MM.1S (cell line): ENCODE measurements around the gene CROCC2.

Experiments
- DNase-seq: peaks from one replicate; pipeline ENCODE4 v3.0.0-alpha.2; 2015
- H2AFZ ChIP-seq: fragments of 300-600 bp; sonication (generic); 2 replicates; pipeline ENCODE4 v1.6.0; 2016; ENCODE audit warnings: antibody characterized with exemption, low read length
- H3F3A ChIP-seq: fragments of 300-600 bp; sonication (generic); 2 replicates; pipeline ENCODE4 v1.6.1; 2016; ENCODE audit warnings: mild to moderate bottlenecking, antibody characterized with exemption, low read length, moderate library complexity, mixed read lengths; ENCODE audit not compliant: insufficient read depth
- H3K27ac ChIP-seq: fragments of 300-600 bp; sonication (generic); 2 replicates; pipeline ENCODE4 v1.5.1; 2016; ENCODE audit warnings: mild to moderate bottlenecking, low read length
- H3K27me3 ChIP-seq: fragments of 300-600 bp; sonication (generic); replicated peaks from 2 replicates; pipeline ENCODE4 v1.6.0; 2016; ENCODE audit warnings: low read length; ENCODE audit not compliant: insufficient read depth
- H3K36me3 ChIP-seq: fragments of 300-600 bp; sonication (generic); replicated peaks from 2 replicates; pipeline ENCODE4 v1.6.1; 2016; ENCODE audit warnings: mild to moderate bottlenecking, low read length, mixed read lengths; ENCODE audit not compliant: insufficient read depth
- H3K4me1 ChIP-seq: fragments of 300-600 bp; sonication (generic); 2 replicates; pipeline ENCODE4 v1.6.1; 2016; ENCODE audit warnings: low read length, mixed read lengths
- H3K4me2 ChIP-seq: fragments of 300-600 bp; sonication (generic); 2 replicates; pipeline ENCODE4 v1.6.0; 2016; ENCODE audit warnings: low read depth, low read length
- H3K4me3 ChIP-seq: fragments of 300-600 bp; sonication (generic); 2 replicates; pipeline ENCODE4 v1.5.1; 2016; ENCODE audit warnings: low read length, mixed read lengths
- H3K79me2 ChIP-seq: fragments of 300-600 bp; sonication (generic); 2 replicates; pipeline ENCODE4 v1.6.1; 2016; ENCODE audit warnings: mixed run types, low read length, mixed read lengths
- H3K9ac ChIP-seq: fragments of 300-600 bp; sonication (generic); 2 replicates; pipeline ENCODE4 v1.6.1; 2016; ENCODE audit warnings: low read length, mixed read lengths
- H3K9me2 ChIP-seq: fragments of 300-600 bp; sonication (generic); replicated peaks from 2 replicates; pipeline ENCODE4 v1.6.1; 2016; ENCODE audit warnings: mild to moderate bottlenecking, low read length, mixed read lengths; ENCODE audit not compliant: insufficient read depth
- H3K9me3 ChIP-seq: fragments of 300-600 bp; sonication (generic); replicated peaks from 2 replicates; pipeline ENCODE4 v1.6.1; 2016; ENCODE audit warnings: mild to moderate bottlenecking, low read length, mixed read lengths; ENCODE audit not compliant: insufficient read depth
- H4K20me1 ChIP-seq: fragments of 300-600 bp; sonication (generic); 2 replicates; pipeline ENCODE4 v1.6.1; 2016; ENCODE audit warnings: mild to moderate bottlenecking, low read length, moderate library complexity, mixed read lengths; ENCODE audit not compliant: insufficient read depth
- CTCF ChIP-seq: fragments of 300-600 bp; sonication (generic); IDR thresholded peaks from 2 replicates; pipeline ENCODE4 v1.5.1; 2016; ENCODE audit warnings: antibody characterized with exemption, low read length, mixed read lengths
- EZH2 ChIP-seq: fragments of 300-600 bp; sonication (generic); optimal IDR thresholded peaks from 2 replicates; pipeline ENCODE3; 2017; ENCODE audit warnings: low read depth, mild to moderate bottlenecking, antibody characterized with exemption, low read length, mixed read lengths
- EZH2phosphoT487 ChIP-seq: fragments of 300-600 bp; sonication (generic); IDR thresholded peaks from 2 replicates; pipeline ENCODE4 v1.6.1; 2018; ENCODE audit warnings: antibody characterized with exemption, low read length

CROCC2 gene

GRCh38 chr2:240919786-240920782, 13.9 kb downstream of the CROCC2 start:
- Histone ChIP-seq H3K9me2 (no peaks in the 10 kb centered on the region), H3K4me3 (no peak overlapping the region), H3K4me2 (no peak overlapping the region), H3K9me3 (no peaks in the 10 kb centered on the region), H3K36me3 (no peaks in the 10 kb centered on the region), H3K27ac (no peak overlapping the region), H3F3A (no peaks in the 10 kb centered on the region), H3K4me1 (no peaks in the 10 kb centered on the region), H3K79me2 (no peaks in the 10 kb centered on the region), H4K20me1 (no peaks in the 10 kb centered on the region), H3K9ac (no peak overlapping the region), H2AFZ (no peak overlapping the region), H3K27me3 (peaks cover 32% of the 10 kb centered on the region)
- DNase-seq = no peak
- TF ChIP-seq EZH2 (no peak), CTCF (no peak), EZH2phosphoT487 (no peak)

- no peak overlapping the region for H3K4me3 ChIP-seq
- H3K9me2 ChIP-seq = no peaks in the 10 kb centered on the region
- no peaks in the 10 kb centered on the region for H3F3A ChIP-seq
- H3K79me2 ChIP-seq = no peaks in the 10 kb centered on the region
- no peak overlapping the region for H3K27ac ChIP-seq
- no peak for DNase-seq
- peaks cover 38% of the 10 kb centered on the region for H3K27me3 ChIP-seq
- no peak overlapping the region for H3K4me2 ChIP-seq
- no peaks in the 10 kb centered on the region for H3K9me3 ChIP-seq
- H4K20me1 ChIP-seq = no peaks in the 10 kb centered on the region
- H3K4me1 ChIP-seq = no peaks in the 10 kb centered on the region
- H3K36me3 ChIP-seq = no peaks in the 10 kb centered on the region
- H3K9ac ChIP-seq = no peak overlapping the region
- no peak for TF ChIP-seq EZH2
- no peak for TF ChIP-seq CTCF
- TF ChIP-seq EZH2phosphoT487 = no peak
- no peak overlapping the region for H2AFZ ChIP-seq
Observed at GRCh38 chr2:240920783-240921231, 14.7 kb downstream of the CROCC2 start.

- Histone ChIP-seq H3K27me3 (peaks cover 45% of the 10 kb centered on the region), H3K4me1 (no peaks in the 10 kb centered on the region), H2AFZ (no peak overlapping the region), H3K4me3 (no peak overlapping the region), H3K27ac (no peak overlapping the region), H3F3A (no peaks in the 10 kb centered on the region), H3K36me3 (no peaks in the 10 kb centered on the region), H3K9ac (no peak overlapping the region), H3K79me2 (no peaks in the 10 kb centered on the region), H4K20me1 (no peaks in the 10 kb centered on the region), H3K9me3 (no peaks in the 10 kb centered on the region), H3K4me2 (no peak overlapping the region), H3K9me2 (no peaks in the 10 kb centered on the region)
- TF ChIP-seq EZH2phosphoT487 (no peak), EZH2 (no peak), CTCF (no peak)
- DNase-seq = no peak
Observed at GRCh38 chr2:240921311-240921994, 15.3 kb downstream of the CROCC2 start.
